Measurements from ENCODE around the gene MCTP1.

DNA sequence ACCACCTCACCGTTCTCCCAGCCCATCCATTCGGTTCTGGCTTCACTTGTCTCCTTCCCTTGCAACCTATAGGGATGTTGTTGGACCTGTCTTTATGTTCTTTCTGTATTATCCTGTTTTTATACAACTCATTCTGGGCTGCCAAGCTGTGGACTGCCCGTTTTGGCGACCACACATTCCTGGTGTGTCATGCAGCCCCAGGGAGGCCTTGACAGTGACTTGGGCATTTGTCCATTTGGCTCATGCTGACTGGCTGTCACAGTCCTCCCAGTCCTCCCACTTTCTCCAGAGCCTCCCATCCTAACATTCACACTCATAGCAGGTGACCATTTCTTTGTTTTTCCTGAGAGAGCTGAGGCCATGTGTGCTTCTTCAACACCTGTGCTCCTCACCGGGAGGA is 530.1 kb downstream of the MCTP1 start:
- TF ChIP-seq, protein P1, sequence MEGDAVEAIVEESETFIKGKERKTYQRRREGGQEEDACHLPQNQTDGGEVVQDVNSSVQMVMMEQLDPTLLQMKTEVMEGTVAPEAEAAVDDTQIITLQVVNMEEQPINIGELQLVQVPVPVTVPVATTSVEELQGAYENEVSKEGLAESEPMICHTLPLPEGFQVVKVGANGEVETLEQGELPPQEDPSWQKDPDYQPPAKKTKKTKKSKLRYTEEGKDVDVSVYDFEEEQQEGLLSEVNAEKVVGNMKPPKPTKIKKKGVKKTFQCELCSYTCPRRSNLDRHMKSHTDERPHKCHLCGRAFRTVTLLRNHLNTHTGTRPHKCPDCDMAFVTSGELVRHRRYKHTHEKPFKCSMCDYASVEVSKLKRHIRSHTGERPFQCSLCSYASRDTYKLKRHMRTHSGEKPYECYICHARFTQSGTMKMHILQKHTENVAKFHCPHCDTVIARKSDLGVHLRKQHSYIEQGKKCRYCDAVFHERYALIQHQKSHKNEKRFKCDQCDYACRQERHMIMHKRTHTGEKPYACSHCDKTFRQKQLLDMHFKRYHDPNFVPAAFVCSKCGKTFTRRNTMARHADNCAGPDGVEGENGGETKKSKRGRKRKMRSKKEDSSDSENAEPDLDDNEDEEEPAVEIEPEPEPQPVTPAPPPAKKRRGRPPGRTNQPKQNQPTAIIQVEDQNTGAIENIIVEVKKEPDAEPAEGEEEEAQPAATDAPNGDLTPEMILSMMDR (conservative IDR thresholded peaks at IDR 0.05; ENCODE audit: low read length) = no peak
- TF ChIP-seq EZH2phosphoT487 (IDR thresholded peaks at IDR 0.05; ENCODE audit: borderline replicate concordance) = no peak
